Measurements from ENCODE around the gene ADAMTS18. TPM values are rescaled to one million over a fixed set of nuclear protein-coding genes. Genes with fewer than 3 reads are reported as not detected.

The ADAMTS18 gene
- total RNA-seq, 1 experiment from 2014 or later, result not detected

GRCh38 chr16:77300256-77300655 is 134.6 kb downstream of the ADAMTS18 start (continued):
- TF ChIP-seq MAX (IDR thresholded peaks at IDR 0.05) (no peak), POLR2AphosphoS5 (IDR thresholded peaks at IDR 0.05; ENCODE audit: low read depth, low read length) (no peak)

- no peak overlapping the region for H3K4me2 ChIP-seq (ENCODE audit: low read length)
- POLR2A ChIA-PET, result no interaction called here
- no peak overlapping the region for H3K4me3 ChIP-seq (replicated peaks in 1 of 2; ENCODE audit: low read depth in 1 of 2, low read length in 2 of 2)
- H3K27me3 ChIP-seq (ENCODE audit: insufficient read depth, low read length), result peaks cover 48% of the 10 kb centered on the region
- no peak overlapping the region for H3K27ac ChIP-seq (ENCODE audit: low read depth, low read length)
- CTCF ChIA-PET, result no interaction called here
- H4K20me1 ChIP-seq (ENCODE audit: insufficient read depth), result no peaks in the 10 kb centered on the region
- RAD21 ChIA-PET (ENCODE audit: low non-redundant PET in 1 of 2, low total read pairs in 2 of 2, uncharacterized antibody in 2 of 2, unreplicated experiment in 2 of 2), result no interaction called here
- ATAC-seq, result no peak
- H2AFZ ChIP-seq (ENCODE audit: low read depth, low read length, poor library complexity, severe bottlenecking), result no peak overlapping the region
- H3K36me3 ChIP-seq (ENCODE audit: control insufficient read depth in 1 of 2, insufficient read depth in 2 of 2, low read length in 2 of 2), result no peaks in the 10 kb centered on the region
- no TSS peak for BruUV-seq (replicated peaks)
- TF ChIP-seq EGR1 (IDR thresholded peaks at IDR 0.05; ENCODE audit: low read depth) (no peak), CBX3 (IDR thresholded peaks at IDR 0.05; ENCODE audit: low read depth) (no peak), EZH2 (IDR thresholded peaks at IDR 0.05) (no peak), JUND (IDR thresholded peaks at IDR 0.05) (no peak), CEBPB (IDR thresholded peaks at IDR 0.05; ENCODE audit: low read depth) (no peak), ZNF274 (IDR thresholded peaks at IDR 0.05; ENCODE audit: low read depth, low read length) (no peak), YY1 (IDR thresholded peaks at IDR 0.05; ENCODE audit: extremely low read depth, insufficient replicate concordance, low read depth, low read length) (no peak), POLR2AphosphoS5 (IDR thresholded peaks at IDR 0.05; ENCODE audit: low read depth, low read length) (no peak), RAD21 (IDR thresholded peaks at IDR 0.05; ENCODE audit: low read depth) (no peak), SIN3A (IDR thresholded peaks at IDR 0.05; ENCODE audit: low read depth) (no peak), ZBTB33 (IDR thresholded peaks at IDR 0.05; ENCODE audit: extremely low read depth, insufficient replicate concordance, low read length) (no peak)
- no peak for DNase-seq (ENCODE audit: low read depth, low spot score)
- intact Hi-C loops (cut with micrococcal nuclease), result no loop called here
- no peak overlapping the region for H3K9ac ChIP-seq (ENCODE audit: low read length)
- H3K9me2 ChIP-seq (ENCODE audit: insufficient read depth), result no peaks in the 10 kb centered on the region
- no peaks in the 10 kb centered on the region for H3K79me2 ChIP-seq (ENCODE audit: insufficient read depth, low read length)
- H3K4me1 ChIP-seq (ENCODE audit: control insufficient read depth in 1 of 2, insufficient read depth in 2 of 2, low read length in 2 of 2), result no peaks in the 10 kb centered on the region
- no peaks in the 10 kb centered on the region for H3K9me3 ChIP-seq (ENCODE audit: control insufficient read depth in 1 of 2, insufficient read depth in 1 of 2, low read depth in 1 of 2, low read length in 2 of 2)
These were observed 135.4 kb downstream of the ADAMTS18 start for GRCh38 chr16:77299395-77299794.
